T-helper 2 cell (primary cell): ENCODE measurements around the gene YES1.
"Not testable (repeated sequence)": the region's sequence is repeated elsewhere in the genome, so short reads cannot be mapped to it uniquely, and the experiment has no call there.

Experiments
- DNase-seq, 5 experiments: peaks; one replicate each; pipeline versions ENCODE4 v3.0.0 to v3.0.0-alpha.2; 2012 to 2022

YES1 gene

DNA sequence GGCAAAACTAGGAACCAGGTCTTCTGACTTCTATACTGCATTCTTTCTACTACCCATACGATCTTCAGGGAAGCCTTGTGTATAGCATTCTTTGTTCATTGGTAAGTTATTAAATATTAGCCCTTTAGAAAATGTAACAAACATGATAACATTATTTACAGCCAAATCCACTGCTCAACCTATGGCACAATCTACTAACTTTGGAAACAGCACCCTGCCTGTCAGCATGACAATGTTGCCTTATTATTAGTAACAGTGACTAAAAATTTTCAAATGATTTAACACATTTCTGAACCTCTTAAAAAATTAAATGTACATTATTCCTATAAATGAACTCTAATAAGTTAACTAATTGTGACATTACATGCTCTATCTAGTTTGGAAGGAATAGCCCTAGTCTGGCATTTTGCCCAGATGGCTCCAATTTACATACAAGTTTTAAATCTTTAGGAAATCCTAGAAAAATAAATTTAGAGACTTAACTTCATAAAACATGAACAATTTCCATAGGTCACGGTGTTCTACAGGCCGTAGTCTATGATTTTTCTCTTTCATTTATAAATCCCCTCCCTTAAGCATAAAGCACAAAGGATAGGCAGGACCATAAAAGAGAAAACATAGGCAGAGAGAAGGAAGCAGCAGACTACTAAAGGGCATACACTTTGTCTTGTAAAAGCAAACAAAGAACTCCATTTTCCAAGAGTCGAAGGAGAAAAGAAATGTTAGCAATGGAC lies 33.7 kb downstream of the YES1 start:
- no peak for DNase-seq

DNA sequence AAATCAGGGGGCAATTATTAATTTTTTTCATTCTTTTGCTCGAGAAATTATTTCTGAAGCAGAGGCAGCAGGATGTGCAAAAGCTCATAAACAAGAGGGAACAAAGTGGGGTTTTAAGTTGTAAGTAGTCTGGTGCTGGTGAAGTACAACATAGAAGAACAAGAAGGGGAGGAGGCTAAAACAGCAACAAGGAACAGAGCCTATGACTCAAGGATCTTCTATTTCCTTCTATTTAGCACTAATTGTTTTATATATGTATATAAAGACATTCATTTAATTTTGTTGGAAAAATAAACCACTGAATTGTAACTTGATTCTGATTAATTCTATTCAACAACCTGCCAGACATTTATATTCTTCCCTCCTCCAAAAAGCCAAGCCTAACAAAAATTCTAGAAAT lies 35.0 kb downstream of the YES1 start:
- DNase-seq: no peak

DNA sequence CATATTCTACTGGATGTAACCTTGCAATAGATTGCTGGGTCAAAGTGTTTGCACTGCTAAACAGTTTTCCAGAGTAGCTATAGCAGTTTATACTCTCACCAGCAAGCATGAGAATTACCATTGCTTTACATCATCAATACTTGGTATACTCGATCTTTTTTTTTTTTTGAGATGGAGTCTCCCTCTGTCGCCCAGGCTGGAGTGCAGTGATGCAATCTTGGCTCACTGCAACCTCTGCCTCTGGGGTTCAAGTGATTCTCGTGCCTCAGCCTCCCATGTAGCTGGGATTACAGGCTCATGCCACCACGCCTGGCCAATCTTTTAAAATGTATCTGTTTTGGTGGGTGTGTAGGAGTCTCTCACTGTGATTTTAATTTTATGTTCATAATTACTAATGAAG lies 36.0 kb downstream of the YES1 start:
- not testable (repeated sequence) for DNase-seq

DNA sequence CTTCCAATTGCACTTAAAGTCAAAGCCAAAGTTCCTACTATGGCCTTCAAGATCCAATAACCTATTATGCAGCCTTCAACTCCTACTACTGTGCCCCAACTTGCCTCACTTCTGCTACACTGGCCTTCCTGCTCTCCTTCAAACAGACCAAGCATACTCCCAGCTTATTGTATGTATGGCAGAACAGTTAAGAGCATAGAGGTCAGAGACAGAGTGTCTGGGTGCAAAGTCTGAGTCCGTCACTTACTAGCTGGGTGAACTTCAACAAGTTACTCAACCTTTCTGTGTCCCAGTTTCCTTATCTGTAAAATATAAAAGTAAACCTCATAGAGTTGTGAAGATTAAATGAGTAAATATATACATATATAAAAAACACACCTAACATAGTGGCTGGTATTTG lies 37.2 kb downstream of the YES1 start:
- DNase-seq: no peak

DNA sequence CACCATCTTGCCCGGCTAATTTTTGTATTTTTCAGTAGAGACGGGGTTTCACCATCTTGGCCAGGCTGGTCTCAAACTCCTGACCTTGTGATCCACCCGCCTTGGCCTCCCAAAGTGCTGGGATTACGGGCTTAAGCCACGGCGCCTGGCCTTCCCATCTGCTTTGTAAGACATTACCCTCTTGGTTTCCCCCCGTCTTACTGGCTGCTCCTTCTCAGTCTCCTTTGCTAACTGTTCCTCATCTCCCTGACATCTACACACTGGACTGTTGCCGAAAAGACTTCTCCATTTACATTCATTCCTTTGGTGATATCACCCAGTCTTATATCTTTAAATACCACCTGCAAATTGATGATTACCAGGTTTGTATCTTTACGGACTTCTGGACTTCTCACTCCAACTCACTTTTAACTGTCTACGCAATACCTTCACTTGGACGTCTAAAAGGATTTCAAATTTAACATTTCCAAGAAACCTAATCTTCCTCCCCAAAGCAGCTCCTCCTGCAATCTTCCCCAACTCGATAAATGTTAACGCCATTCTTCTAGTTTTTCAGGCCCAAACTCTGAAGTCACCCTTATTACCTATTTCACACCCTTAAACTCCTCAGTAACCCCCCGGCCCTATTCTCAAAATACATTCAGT lies 37.9 kb downstream of the YES1 start:
- no peak for DNase-seq

DNA sequence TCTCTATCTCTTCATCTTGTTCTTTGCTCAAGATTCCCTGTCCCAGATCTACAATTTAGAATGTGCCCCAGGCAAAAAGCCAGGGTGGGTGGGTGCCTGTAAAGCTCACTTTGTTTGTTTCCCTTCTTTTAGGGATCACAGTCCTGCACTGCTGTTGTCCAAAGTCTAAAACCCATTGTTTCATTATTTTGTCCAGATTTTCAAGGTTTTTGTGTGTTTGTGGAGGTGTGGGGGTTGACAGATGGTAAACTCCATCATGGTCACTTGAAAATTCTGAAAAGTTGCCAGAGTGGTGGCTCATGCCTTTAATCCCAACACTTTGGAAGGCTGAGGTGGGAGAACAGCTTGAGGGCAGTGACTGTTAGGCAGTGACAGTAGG lies 41.5 kb downstream of the YES1 start:
- DNase-seq: no peak

DNA sequence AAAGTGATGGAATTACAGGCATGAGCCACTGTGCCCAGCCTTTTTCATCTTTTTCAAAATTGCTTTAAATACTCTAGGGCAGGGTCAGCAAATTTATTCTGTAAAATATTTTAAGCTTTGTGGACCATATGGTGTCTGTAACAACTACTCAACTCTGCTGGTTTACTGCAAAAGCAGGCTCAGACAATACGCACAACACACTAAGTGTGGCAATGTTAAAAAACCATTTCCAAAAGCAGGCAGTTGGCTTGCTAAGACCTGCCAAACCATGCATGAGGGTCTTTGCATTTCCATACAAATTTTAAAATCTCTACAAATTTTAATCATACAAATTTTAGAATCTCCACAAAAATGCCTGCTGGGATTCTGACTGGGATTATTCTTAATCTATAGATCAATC lies 44.1 kb downstream of the YES1 start:
- DNase-seq: no peak

DNA sequence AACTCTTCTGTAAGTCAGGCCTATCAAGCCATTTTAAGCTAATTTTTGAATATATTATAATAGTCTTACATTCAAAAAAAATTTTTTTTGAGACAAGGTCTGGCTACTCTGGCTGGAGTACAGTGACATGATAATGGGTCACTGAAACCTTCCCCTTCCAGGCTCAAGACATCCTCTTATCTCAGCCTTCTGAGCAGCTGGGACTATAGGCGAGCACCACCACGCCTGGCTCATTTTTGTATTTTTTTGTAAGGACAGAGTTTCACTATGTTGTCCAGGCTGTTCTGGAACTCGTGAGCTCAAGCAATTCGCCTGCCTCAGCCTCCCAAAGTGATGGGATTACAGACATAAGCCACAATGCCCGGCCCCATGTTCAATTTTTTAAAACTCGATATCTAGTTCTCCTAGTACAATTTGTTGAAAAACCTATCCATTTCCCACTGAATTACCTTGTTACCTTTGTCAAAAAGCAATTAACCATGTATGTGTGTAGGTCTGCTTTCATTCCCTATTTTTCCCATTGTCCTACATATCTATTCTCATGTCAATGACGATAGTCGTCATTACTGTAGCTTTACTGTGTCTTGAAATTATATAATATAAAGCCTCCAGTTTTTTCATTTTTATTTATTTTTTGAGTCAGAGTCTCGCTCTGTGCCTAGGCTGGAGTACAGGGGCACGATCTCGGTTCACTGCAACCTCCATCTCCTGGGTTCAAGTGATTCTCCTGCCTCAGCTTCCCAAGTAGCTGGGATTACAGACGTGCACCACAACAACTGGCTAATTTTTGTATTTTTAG lies 44.8 kb downstream of the YES1 start:
- no peak for DNase-seq

DNA sequence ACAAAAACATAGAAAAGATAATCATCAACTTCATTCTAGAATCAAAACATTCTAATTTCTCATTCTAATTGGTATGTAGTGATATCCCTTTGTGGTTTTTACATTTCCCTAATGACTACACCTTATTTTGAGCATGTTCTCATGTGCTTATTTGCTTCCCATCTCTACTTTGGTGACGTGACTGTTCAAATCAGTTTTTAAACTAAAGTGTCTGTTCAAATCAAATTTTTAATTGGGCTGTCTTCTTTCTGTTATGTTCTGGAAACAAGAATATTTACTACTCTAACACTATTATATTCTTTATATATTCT lies 45.5 kb downstream of the YES1 start:
- no peak for DNase-seq

DNA sequence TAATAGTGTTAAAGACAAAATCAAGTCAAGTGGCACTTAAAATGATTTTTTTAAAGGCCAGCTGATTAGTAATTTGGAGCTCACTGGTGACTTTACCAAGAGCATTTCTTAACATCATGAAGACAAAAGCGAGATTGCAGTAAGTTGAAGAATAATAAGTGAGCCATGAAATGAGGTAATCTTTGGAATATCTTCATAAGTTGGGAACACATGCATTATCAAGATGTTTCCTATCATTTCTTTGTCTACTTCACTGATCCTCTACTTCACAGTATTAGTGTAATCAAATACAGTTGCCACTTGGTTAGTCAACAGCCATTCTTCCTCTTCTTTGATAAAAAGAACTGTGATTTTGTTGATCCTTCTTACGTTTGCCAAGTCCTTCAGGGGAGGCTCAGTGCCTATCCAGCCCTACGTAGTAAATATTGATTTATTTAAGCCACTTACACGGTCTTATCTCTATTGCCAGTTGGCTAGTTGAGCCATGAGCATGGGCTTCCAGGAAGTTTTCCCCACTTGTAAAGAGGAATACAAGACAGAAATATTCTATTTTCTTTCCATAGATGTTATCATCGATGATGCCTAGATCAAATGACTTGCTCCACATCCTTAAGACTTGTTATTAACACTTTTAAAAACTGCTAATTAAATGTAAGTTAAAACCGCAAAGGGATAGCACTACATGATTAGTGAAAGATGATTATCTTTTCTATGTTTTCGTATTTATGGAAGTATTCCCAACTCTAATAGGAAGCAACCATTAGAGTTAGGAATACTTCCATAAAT lies 46.1 kb downstream of the YES1 start:
- no peak for DNase-seq

DNA sequence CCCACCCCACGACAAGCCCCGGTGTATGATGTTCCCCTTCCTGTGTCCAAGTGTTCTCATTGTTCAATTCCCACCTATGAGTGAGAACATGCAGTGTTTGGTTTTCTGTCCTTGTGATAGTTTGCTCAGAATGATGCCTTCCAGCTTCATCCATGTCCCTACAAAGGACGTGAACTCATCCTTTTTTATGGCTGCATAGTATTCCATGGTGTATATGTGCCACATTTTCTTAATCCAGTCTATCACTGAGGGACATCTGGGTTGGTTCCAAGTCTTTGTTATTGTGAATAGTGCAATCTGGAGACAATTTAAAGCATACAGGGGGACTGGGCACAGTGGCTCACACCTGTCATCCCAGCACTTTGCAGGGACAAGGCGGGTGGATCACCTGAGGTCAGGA lies 52.2 kb downstream of the YES1 start:
- not testable (repeated sequence) for DNase-seq

DNA sequence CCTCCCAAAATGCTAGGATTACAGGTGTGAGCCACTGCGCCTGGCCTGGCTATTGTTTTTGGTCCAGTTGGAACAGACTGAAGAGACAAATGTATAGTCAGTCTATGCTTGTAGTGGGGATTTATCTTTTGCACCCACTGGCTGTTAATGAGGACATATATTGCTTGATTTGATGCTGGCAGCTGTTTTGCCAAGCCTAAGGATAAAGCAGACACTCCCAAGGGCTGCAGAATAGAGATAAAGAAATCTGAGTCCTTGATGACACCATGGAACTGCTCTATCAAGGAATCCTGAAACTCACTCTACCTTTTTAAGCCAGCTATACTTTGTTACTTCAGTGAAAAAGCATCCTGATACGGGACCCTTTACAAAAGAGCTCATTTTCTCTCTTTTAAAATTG lies 56.5 kb downstream of the YES1 start:
- DNase-seq: no peak

DNA sequence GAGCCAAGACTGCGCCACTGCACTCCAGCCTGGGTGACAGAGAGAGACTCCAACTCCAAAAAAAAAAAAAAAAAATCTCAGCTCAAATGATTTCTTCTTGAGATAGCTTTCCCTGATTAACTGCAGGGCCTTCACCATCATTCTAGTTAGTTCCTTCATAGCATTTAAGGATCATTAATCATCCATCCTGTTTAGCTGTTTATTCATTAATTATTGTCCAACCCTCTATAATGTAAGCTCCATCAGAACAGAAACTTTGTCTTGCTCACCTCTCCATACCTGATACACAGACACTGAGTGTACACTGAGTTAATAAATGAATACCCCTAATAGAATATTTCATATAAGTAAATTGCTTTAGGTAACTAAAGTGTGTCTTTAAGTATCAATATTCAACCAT lies 57.4 kb downstream of the YES1 start:
- no peak for DNase-seq

DNA sequence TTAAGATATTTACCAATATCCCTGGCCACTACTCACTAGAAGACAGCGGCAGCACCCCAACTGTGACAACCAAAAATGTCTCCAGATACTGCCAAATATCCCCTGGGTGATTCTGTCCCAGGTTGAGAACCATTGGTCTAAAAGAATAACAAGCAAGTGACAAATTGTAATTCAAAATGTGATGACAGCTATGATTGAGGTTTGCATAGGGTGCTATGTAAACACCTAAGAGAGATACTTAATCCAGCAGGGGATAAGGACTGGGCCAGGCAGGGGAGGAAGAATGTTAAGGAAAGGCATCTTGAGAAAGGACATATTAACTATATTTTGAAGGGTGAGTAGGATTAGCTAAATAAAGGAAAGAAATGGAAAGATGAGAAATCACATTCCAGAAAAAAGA lies 61.6 kb downstream of the YES1 start:
- DNase-seq: no peak

DNA sequence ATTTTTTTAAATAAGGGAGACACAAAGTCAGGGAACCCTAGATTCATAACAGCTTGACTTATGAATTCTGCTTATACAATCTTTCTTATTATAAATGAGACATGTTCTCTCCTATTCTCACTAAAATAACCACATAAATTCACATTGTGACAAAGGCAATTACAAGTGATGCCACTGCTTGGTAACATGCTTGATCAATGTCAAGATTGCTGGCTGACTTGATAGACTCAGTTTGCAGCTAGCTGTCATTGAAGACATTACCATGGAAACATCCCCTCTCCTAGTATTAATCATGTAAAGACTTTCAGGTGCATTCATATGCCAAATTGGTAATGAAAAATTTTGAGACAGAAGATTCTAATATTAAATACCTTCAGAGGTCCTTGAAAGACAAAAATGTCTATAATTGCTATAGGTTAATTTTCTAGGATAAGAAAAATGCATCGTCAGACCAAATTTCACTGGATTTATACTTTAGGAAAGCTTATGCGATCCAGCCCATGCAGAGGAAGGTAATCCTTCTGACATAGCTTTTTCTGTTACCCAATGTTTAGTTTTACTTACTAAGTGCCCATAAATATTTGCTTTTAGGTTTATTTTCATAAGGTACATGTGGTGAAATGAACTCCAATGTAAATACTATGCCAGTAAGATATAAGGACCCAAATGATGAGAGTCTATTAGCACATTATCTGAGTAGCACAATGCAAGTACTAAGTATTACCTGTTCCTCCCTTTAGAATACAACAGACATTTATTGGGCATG lies 67.0 kb downstream of the YES1 start:
- peak in 1 of 5 experiments; percentile 6 for DNase-seq

DNA sequence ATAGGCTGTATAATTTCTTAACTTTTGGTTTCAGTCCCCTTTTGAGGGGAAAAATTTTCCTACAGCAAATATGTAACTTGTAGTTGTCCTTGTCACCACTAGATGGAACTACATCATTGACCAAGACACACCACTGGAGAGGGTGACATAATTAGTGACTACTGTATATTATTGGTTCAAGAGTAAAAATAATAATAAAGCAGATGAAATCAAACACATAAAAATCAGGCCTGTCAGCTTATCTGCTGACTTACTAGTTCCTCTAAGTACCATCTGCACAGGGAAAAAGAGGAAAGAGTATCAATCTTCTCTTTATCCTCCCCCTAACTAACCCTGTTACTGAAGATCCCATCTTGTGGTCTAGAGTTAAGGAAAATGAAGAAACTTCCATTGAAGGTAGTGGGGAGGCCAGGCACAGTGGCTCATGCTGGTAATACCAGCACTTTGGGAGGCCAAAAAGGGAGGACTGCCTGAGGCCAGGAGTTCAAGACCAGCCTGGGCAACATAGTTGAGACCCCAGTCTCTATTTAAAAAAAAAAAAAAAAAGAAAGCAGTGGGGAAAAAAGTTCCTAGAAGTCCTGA lies 70.0 kb downstream of the YES1 start:
- DNase-seq: peak in 2 of 5 experiments; percentile 27 to 66

DNA sequence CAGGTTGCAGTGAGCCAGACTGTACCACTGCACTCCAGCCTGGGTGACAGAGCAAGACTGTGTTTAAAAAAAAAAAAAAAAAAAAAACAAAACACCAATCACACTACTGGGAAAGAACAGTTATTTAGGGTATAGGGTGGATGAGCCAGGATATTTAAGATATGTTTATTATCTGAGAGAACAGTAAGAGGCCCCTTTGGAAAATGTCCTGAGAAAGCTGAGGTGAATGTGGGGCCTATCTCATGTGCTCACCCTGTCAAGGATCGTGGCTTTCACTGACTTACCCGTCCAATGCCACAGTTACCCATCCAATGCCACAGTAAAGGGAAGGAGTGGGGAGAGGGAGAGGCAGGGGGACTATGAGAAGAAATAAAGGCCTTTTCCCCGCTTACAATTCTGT lies 79.7 kb downstream of the YES1 start:
- no peak for DNase-seq

DNA sequence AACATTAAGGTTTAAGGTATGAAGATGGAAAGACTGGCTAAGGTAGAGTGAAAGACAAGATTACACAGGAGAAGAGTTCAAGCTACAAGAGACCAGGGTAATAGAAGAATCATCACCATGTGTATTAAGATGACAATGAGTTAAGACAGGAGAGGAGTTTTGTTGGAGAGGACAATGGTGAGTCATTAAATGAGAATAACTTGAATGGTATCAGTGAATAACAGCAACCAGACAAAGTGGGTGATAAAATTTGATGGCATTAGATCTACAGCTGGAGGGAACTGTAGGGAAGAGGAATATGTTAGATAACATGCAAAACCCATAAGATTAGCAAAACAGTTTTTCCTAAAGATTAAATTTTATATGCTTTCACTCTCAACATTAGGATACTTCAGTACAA lies 80.9 kb downstream of the YES1 start:
- no peak for DNase-seq

DNA sequence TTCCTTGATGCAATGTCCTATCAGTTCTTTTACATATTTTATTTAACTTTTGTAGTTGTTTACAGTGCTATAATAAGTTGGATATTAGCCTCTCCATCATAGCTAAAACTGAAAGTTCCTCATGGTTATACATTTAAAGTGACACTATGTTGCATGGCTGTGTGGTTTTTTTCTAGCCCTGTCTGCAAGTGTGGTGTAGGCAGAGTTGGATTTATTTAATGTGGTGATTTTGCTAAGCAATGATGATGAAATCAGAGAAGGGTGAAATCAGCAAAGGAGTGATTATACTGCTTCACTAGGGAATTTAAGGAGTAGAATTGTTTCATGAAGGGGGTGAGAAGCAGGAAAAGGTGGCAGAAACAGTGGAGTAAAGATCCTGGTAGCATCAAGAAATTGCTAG lies 81.3 kb downstream of the YES1 start:
- DNase-seq: peak in 1 of 5 experiments; percentile 48

DNA sequence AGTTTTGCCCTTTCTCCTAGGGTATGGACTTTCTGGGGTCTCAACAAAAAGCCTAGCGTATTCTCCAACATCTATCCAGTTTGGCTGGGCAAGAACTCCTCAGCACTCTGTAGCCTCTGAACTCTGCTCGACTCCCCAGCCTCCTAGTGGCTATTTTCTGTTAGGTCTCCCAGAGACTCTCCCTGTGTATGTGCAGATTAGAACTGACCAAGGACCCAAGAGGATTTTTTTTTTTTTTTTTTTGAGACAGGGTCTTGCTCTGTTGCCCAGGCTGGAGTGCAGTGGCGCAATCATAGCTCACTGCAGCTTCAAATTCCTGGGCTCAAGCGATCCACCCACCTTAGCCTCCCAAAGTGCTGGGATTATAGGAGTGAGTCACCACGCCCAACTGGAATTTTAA lies 81.9 kb downstream of the YES1 start:
- DNase-seq: not testable (repeated sequence)

DNA sequence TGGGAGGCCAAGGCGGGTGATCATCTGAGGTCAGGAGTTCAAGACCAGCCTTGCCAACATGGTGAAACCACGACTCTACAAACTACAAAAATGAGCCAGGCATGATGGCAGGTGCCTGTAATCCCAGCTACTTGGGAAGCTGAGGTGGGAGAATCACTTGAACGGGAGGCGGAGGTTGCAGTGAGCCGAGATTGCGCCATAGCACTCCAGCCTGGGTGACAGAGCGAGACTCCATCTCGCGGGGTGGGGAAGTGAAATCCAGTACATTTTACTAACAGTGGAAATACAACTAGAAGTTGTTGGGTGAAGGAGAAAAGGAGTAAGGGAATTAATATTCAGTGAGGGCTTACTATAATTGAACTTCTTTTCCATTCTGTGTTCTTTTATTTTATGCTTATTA lies 86.4 kb downstream of the YES1 start:
- DNase-seq: no peak

DNA sequence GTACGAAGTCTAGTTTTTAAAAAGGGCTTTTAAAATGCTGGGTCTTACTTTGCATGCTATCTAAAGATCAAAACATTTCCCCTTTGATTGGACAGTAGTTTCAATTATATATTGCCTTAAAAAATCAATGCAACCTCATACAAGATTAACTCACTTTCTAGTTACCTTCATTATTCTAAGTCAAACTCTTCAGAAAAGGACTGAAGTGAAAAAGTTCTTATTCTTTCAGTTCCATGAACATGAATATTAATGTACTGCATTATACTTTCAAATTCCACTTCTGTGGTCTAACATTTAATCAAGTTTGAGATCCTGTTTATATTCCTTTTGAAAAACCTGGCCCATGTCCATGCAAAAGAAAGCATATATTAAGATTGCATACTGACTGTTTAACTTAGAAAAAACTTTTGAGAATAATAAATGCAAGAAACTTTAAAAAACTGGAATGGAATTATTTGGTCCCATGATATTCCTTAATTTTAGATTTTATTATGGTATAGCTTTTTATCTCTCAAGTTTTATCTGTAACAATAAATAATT lies 88.4 kb downstream of the YES1 start:
- no peak for DNase-seq
